Lung (tissue), 12 donors: ENCODE results near the gene DOCK8. TPM values are rescaled to one million over a fixed set of nuclear protein-coding genes. Genes with fewer than 3 reads are reported as not detected.
A peak's percentile ranks its signal among the peaks of the same experiment; 100 is the strongest.

Experiments used
- ATAC-seq: fragments of 200-7000 bp; cut with Tn5 transposase; one replicate; pipeline ENCODE4 v1.9.1; 2020; ENCODE audit warnings: moderate number of reproducible peaks; ENCODE audit not compliant: insufficient read depth, low FRiP score
- DNase-seq, 3 donors: peaks; one replicate each; pipeline ENCODE4 v3.0.0-alpha.2; 2013 to 2017
- H3K27ac ChIP-seq, 2 donors: one replicate each; pipeline ENCODE4 v1.5.1; 2013; ENCODE audit warnings: mild to moderate bottlenecking in 2 of 2, moderate library complexity in 2 of 2, control low read depth in 1 of 2, inconsistent platforms in 1 of 2, low read depth in 1 of 2, low read length in 1 of 2
- H3K27me3 ChIP-seq, 3 donors: one replicate each; pipeline ENCODE4 v1.5.1; 2013; ENCODE audit warnings: low read length in 2 of 3; ENCODE audit not compliant: control insufficient read depth in 3 of 3, insufficient read depth in 3 of 3
- H3K36me3 ChIP-seq, 4 donors: one replicate each; pipeline ENCODE4 v1.5.1; 2013; ENCODE audit warnings: low read length in 4 of 4, mild to moderate bottlenecking in 1 of 4, moderate library complexity in 1 of 4; ENCODE audit not compliant: control insufficient read depth in 4 of 4, insufficient read depth in 4 of 4
- H3K4me1 ChIP-seq, 5 donors: one replicate each; pipeline ENCODE4 v1.5.1; 2013; ENCODE audit warnings: low read length in 5 of 5, mild to moderate bottlenecking in 2 of 5, moderate library complexity in 1 of 5; ENCODE audit not compliant: control insufficient read depth in 5 of 5, insufficient read depth in 5 of 5
- H3K4me3 ChIP-seq: one replicate; pipeline ENCODE4 v1.5.1; 2013; ENCODE audit warnings: mild to moderate bottlenecking, control low read depth, moderate library complexity
- H3K9ac ChIP-seq, 2 donors: one replicate each; pipeline ENCODE4 v1.5.1; 2013; ENCODE audit warnings: low read length in 2 of 2, control low read depth in 1 of 2; ENCODE audit not compliant: insufficient read depth in 1 of 2
- H3K9me3 ChIP-seq, 4 donors: one replicate each; pipeline ENCODE4 v1.5.1; 2013; ENCODE audit warnings: low read length in 3 of 4, mild to moderate bottlenecking in 1 of 4, moderate library complexity in 1 of 4; ENCODE audit not compliant: control insufficient read depth in 4 of 4, insufficient read depth in 3 of 4
- CTCF ChIP-seq: IDR thresholded peaks from 2 replicates; pipeline ENCODE4 v1.5.1; 2012; ENCODE audit warnings: mild to moderate bottlenecking; ENCODE audit errors: control extremely low read depth, extremely low read depth
- WGBS, 2 donors: extraction: QIAGEN DNeasy Blood & Tissue Kit; methylation state at CpG; one replicate each; pipeline ENCODE4 v1.1.7; 2013; 5-methylcytosine and 5-hydroxymethylcytosine counted together
- polyA plus RNA-seq, 2 donors: library from polyadenylated mRNA; stranded (reverse); fragments of 200-250 nt; gene quantifications; one replicate each; pipeline ENCODE4 v1.2.1, GENCODE V29; 2013
- total RNA-seq, 2 donors: library from RNA; depleted of rRNA in 1 of 2; stranded (reverse); fragments of >200 nt in 1 of 2; gene quantifications; one replicate each; pipeline ENCODE4 v1.2.1, GENCODE V29; 2014 to 2021
- donor health status: control.
- donor health status: control.
- donor health status: Bipolar disorder and iron deficiency.
- donor health status: healthy.
- donor health status: DM: yes; HTN: yes; CAD: no.

Gene DOCK8
- total and polyA plus RNA-seq, 4 donors, result 9.6 to 75.1 (median 27.3) TPM

- 85 to 93% methylated on average over 3 of the region's 3 CpGs for WGBS, 2 donors
- Histone ChIP-seq H3K9me3 (peaks cover 0 to 5% (median 0%) of the 10 kb centered on the region in 4 donors), H3K27me3 (no peaks in the 10 kb centered on the region), H3K4me1 (no peaks in the 10 kb centered on the region), H3K36me3 (no peaks in the 10 kb centered on the region), H3K4me3 (no peak overlapping the region), H3K9ac (no peak overlapping the region), H3K27ac (no peak overlapping the region)
- ATAC-seq (no peak), DNase-seq (peak in 1 of 3 donors; percentile 51)
- TF ChIP-seq CTCF, result no peak
Observed at GRCh38 chr9:479971-480350, 265.3 kb downstream of the DOCK8 start.

GRCh38 chr9:482739-483138 lies 268.1 kb downstream of the DOCK8 start:
- Histone ChIP-seq H3K36me3 (no peaks in the 10 kb centered on the region), H3K27ac (no peak overlapping the region), H3K4me3 (no peak overlapping the region), H3K9me3 (peaks cover 0 to 5% (median 0%) of the 10 kb centered on the region in 4 donors), H3K9ac (no peak overlapping the region), H3K27me3 (no peaks in the 10 kb centered on the region), H3K4me1 (no peaks in the 10 kb centered on the region)
- WGBS, 2 donors, result 95 to 97% methylated on average over 7 of the region's 7 CpGs
- ATAC-seq (no peak), DNase-seq (no peak)
- TF ChIP-seq CTCF, result no peak

- H3K9me3 ChIP-seq, result peaks cover 0 to 5% (median 0%) of the 10 kb centered on the region in 4 donors
- no peaks in the 10 kb centered on the region for H3K36me3 ChIP-seq
- DNase-seq (no peak), ATAC-seq (no peak)
- no peak for TF ChIP-seq CTCF
- H3K4me1 ChIP-seq, result peaks cover 0 to 13% (median 6%) of the 10 kb centered on the region in 5 donors
- no peaks in the 10 kb centered on the region for H3K27me3 ChIP-seq
- 47 to 66% methylated on average over 4 of the region's 4 CpGs for WGBS, 2 donors
- H3K27ac ChIP-seq, result no peak overlapping the region
- H3K9ac ChIP-seq, result no peak overlapping the region
- no peak overlapping the region for H3K4me3 ChIP-seq
Observed at GRCh38 chr9:486156-486555, 271.5 kb downstream of the DOCK8 start.

- H3K36me3 ChIP-seq, result no peaks in the 10 kb centered on the region
Observed at GRCh38 chr9:487429-487828, 272.8 kb downstream of the DOCK8 start.

More at GRCh38 chr9:487429-487828, 272.8 kb downstream of the DOCK8 start:
- TF ChIP-seq CTCF, result no peak
- Histone ChIP-seq H3K9ac (no peak overlapping the region), H3K4me3 (no peak overlapping the region), H3K27ac (no peak overlapping the region), H3K27me3 (no peaks in the 10 kb centered on the region), H3K9me3 (peaks cover 0 to 5% (median 0%) of the 10 kb centered on the region in 4 donors), H3K4me1 (peaks cover 0 to 13% (median 6%) of the 10 kb centered on the region in 5 donors)
- WGBS, 2 donors, result 95 to 97% methylated on average over 2 of the region's 2 CpGs
- DNase-seq, result no peak
- ATAC-seq, result no peak
